Keratinocyte (primary cell): ENCODE data around the gene ATP6V0E1. TPM values are rescaled to one million over a fixed set of nuclear protein-coding genes. Genes with fewer than 3 reads are reported as not detected.

Source experiments
- DNase-seq: peaks from one replicate; pipeline ENCODE4 v3.0.0-alpha.2; 2011; ENCODE audit warnings: low read depth, missing footprints, low spot score
- FAIRE-seq: peaks from 2 replicates; lab custom pipeline; 2011; peaks lifted over from hg19 to GRCh38; lab: Jason Lieb, UNC
- H2AFZ ChIP-seq: 2 replicates; pipeline ENCODE4 v1.6.0; 2012; ENCODE audit warnings: low read length, control low read depth, inconsistent platforms; ENCODE audit not compliant: control insufficient read depth
- H3K27ac ChIP-seq: 2 replicates; pipeline ENCODE4 v1.5.1; 2011; ENCODE audit warnings: low read length; ENCODE audit not compliant: control insufficient read depth, insufficient read depth
- H3K27me3 ChIP-seq: 3 replicates; pipeline ENCODE4 v1.6.0; 2011; ENCODE audit warnings: low read length; ENCODE audit not compliant: control insufficient read depth, insufficient read depth; ENCODE audit errors: extremely low read depth
- H3K36me3 ChIP-seq, 2 experiments: 2 replicates in 1 of 2; 3 replicates in 1 of 2; pipeline ENCODE4 v1.5.1; 2011; ENCODE audit warnings: low read length in 2 of 2, mild to moderate bottlenecking in 1 of 2; ENCODE audit not compliant: control insufficient read depth in 2 of 2, insufficient read depth in 2 of 2; ENCODE audit errors: extremely low read depth in 1 of 2
- H3K4me1 ChIP-seq: 3 replicates; pipeline ENCODE4 v1.5.1; 2011; ENCODE audit warnings: low read length; ENCODE audit not compliant: control insufficient read depth, insufficient read depth; ENCODE audit errors: extremely low read depth
- H3K4me2 ChIP-seq: 3 replicates; pipeline ENCODE4 v1.6.0; 2011; ENCODE audit warnings: low read depth, low read length; ENCODE audit not compliant: control insufficient read depth, insufficient read depth; ENCODE audit errors: extremely low read depth
- H3K4me3 ChIP-seq, 3 experiments: fragments of 200-600 bp in 1 of 3; sonication (generic) in 1 of 3; 2 replicates in 2 of 3; 3 replicates in 1 of 3; pipeline ENCODE4 v1.5.1; 2011 to 2016; ENCODE audit warnings: low read length in 3 of 3, mild to moderate bottlenecking in 3 of 3, control low read depth in 2 of 3, inconsistent platforms in 1 of 3, low read depth in 1 of 3, mixed read lengths in 1 of 3, mixed run types in 1 of 3, moderate library complexity in 1 of 3; ENCODE audit not compliant: control insufficient read depth in 2 of 3, insufficient read depth in 2 of 3; ENCODE audit errors: extremely low read depth in 1 of 3
- H3K79me2 ChIP-seq: 2 replicates; pipeline ENCODE4 v1.6.0; 2012; ENCODE audit warnings: low read length; ENCODE audit not compliant: control insufficient read depth, insufficient read depth
- H3K9ac ChIP-seq: 3 replicates; pipeline ENCODE4 v1.6.0; 2011; ENCODE audit warnings: low read length; ENCODE audit not compliant: control insufficient read depth, insufficient read depth; ENCODE audit errors: extremely low read depth
- H3K9me1 ChIP-seq: 3 replicates; pipeline ENCODE4 v1.6.0; 2011; ENCODE audit warnings: low read length; ENCODE audit not compliant: control insufficient read depth, insufficient read depth; ENCODE audit errors: extremely low read depth
- H3K9me3 ChIP-seq: 2 replicates; pipeline ENCODE4 v1.5.1; 2012; ENCODE audit warnings: low read depth, low read length; ENCODE audit not compliant: control insufficient read depth
- H4K20me1 ChIP-seq: 3 replicates; pipeline ENCODE4 v1.6.0; 2011; ENCODE audit warnings: low read length; ENCODE audit not compliant: control insufficient read depth, insufficient read depth; ENCODE audit errors: extremely low read depth
- EZH2 ChIP-seq: IDR thresholded peaks from one replicate; pipeline ENCODE4 v1.6.1; 2012; ENCODE audit warnings: inconsistent platforms, mild to moderate bottlenecking, low read length, moderate library complexity
- dilution Hi-C: fragments of 300-500 bp; cut with MboI; formaldehyde crosslinking; loops from one replicate; pipeline ENCODE4 v1.7.0; 2020; ENCODE audit warnings: low sequenced_read_pairs; ENCODE audit not compliant: extremely low pct_ligation_motif_present
- polyA plus RNA-seq, 5 experiments: library from polyadenylated mRNA; depleted of rRNA in 3 of 5; stranded (reverse) in 3 of 5; stranded (forward) in 1 of 5; unstranded in 1 of 5; fragments of >200 nt; gene quantifications; 1 replicate in 1 of 5; 2 replicates in 3 of 5; 3 replicates in 1 of 5; pipeline versions ENCODE4 v1.2.1 to v1.2.3, GENCODE V29; 2011 to 2012; ENCODE audit warnings: missing spikeins in 2 of 5, low read depth in 1 of 5, low replicate concordance in 1 of 5
- TF ChIP-seq, protein P1 (sequence below), 3 experiments: IDR thresholded peaks in 1 of 3; conservative IDR thresholded peaks in 1 of 3; optimal IDR thresholded peaks in 1 of 3; 2 replicates in 2 of 3; 3 replicates in 1 of 3; pipeline versions ENCODE3 to v1.5.1; 2011; ENCODE audit warnings: low read length in 3 of 3, mild to moderate bottlenecking in 3 of 3, moderate library complexity in 2 of 3, control low read depth in 1 of 3, inconsistent platforms in 1 of 3; ENCODE audit not compliant: insufficient read depth in 2 of 3; ENCODE audit errors: extremely low read depth in 1 of 3

Gene ATP6V0E1
- polyA plus RNA-seq, 1 donor (not counting 4 experiments of a cell fraction or from before 2014, with no cell fraction given) = 533 TPM

DNA sequence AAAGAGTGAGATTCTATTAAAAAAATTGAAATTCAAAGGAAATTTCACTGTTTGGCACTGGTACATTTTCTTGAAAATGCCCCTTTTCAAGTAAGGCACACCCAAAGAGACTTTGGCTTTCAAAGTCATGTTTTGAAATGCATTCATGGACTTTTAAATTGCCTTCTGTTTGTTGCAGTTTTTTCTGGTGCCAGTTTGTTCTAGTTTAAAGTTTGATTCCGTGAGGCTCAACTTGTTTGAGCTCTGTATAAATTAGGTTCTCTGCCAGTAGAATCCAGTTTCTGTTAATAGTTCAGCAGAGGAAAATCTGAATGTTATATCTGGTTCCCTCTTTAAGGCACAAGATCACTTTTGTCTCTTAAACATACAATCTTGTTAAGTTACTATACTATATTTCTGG lies 16.4 kb downstream of the ATP6V0E1 start:
- no peak for FAIRE-seq

DNA sequence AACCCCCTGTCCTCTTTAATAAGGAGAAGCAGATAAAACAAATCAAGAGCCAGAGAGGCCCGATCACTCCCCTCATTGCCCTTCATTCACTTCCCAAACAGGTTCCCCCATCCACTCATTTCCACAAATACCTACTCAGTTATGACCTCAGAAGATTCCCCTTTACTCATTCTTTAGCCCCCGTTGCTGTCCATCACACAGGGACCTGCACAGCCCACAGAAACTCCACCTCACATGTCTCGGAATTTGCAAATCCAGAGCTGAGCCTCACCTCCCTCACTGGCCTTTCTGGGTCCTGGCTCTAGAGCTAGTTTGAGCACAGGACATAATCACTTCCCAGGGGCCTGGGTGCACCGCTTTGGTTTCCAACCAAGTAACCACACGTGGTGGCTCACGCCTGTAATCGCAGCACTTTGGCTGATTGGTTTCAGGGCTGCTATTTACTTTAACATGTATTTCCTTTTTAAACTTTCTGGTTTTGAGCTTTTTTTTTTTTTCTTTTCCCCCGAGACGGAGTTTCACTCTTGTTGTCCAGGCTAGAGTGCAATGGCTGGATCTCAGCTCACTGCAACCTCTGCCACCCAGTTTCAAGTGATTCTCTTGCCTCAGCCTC lies 17.8 kb downstream of the ATP6V0E1 start:
- Histone ChIP-seq H3K4me3 (no peak overlapping the region), H3K9me3 (no peaks in the 10 kb centered on the region), H3K27me3 (no peaks in the 10 kb centered on the region), H3K9ac (no peak overlapping the region), H2AFZ (no peak overlapping the region), H4K20me1 (peaks cover 3% of the 10 kb centered on the region), H3K4me2 (no peak overlapping the region), H3K27ac (no peak overlapping the region), H3K9me1 (no peaks in the 10 kb centered on the region), H3K4me1 (peaks cover 10% of the 10 kb centered on the region), H3K36me3 (peaks cover 0 to 1% of the 10 kb centered on the region in 2 experiments), H3K79me2 (peaks cover 82% of the 10 kb centered on the region)
- FAIRE-seq (no peak), DNase-seq (no peak)
- dilution Hi-C loops = no loop called here
- TF ChIP-seq, protein P1, sequence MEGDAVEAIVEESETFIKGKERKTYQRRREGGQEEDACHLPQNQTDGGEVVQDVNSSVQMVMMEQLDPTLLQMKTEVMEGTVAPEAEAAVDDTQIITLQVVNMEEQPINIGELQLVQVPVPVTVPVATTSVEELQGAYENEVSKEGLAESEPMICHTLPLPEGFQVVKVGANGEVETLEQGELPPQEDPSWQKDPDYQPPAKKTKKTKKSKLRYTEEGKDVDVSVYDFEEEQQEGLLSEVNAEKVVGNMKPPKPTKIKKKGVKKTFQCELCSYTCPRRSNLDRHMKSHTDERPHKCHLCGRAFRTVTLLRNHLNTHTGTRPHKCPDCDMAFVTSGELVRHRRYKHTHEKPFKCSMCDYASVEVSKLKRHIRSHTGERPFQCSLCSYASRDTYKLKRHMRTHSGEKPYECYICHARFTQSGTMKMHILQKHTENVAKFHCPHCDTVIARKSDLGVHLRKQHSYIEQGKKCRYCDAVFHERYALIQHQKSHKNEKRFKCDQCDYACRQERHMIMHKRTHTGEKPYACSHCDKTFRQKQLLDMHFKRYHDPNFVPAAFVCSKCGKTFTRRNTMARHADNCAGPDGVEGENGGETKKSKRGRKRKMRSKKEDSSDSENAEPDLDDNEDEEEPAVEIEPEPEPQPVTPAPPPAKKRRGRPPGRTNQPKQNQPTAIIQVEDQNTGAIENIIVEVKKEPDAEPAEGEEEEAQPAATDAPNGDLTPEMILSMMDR (optimal IDR thresholded peaks at IDR 0.05 in 1 of 3, IDR thresholded peaks at IDR 0.05 in 1 of 3, conservative IDR thresholded peaks at IDR 0.05 in 1 of 3; ENCODE audit: extremely low read depth in 1 of 3, insufficient read depth in 2 of 3, low read length in 3 of 3) = no peak
- TF ChIP-seq EZH2 = no peak

More for the DNA sequence above, 16.4 kb downstream of the ATP6V0E1 start:
- no peaks in the 10 kb centered on the region for H3K27me3 ChIP-seq
- dilution Hi-C loops = no loop called here
- no peak overlapping the region for H3K4me2 ChIP-seq
- H3K9ac ChIP-seq = no peak overlapping the region
- H2AFZ ChIP-seq = no peak overlapping the region
- peaks cover 75% of the 10 kb centered on the region for H3K79me2 ChIP-seq
- H3K4me1 ChIP-seq = peaks cover 10% of the 10 kb centered on the region
- no peak overlapping the region for H3K4me3 ChIP-seq
- H3K9me1 ChIP-seq = no peaks in the 10 kb centered on the region
- H3K27ac ChIP-seq = no peak overlapping the region
- DNase-seq = no peak
- peaks cover 3% of the 10 kb centered on the region for H4K20me1 ChIP-seq
- H3K9me3 ChIP-seq = no peaks in the 10 kb centered on the region
- H3K36me3 ChIP-seq = peaks cover 5 to 8% of the 10 kb centered on the region in 2 experiments
- TF ChIP-seq, protein P1 (optimal IDR thresholded peaks at IDR 0.05 in 1 of 3, IDR thresholded peaks at IDR 0.05 in 1 of 3, conservative IDR thresholded peaks at IDR 0.05 in 1 of 3; ENCODE audit: extremely low read depth in 1 of 3, insufficient read depth in 2 of 3, low read length in 3 of 3) = no peak
